HG02840 (cell line): ENCODE results near the gene ZMYND8.
"Not testable (repeated sequence)": the region's sequence is repeated elsewhere in the genome, so short reads cannot be mapped to it uniquely, and the experiment has no call there.

Source experiments
- ATAC-seq: cut with Tn5 transposase; IDR thresholded peaks from one replicate; pipeline ENCODE4 v1.9.1; 2021; ENCODE audit warnings: mild to moderate bottlenecking, moderate library complexity, moderate number of reproducible peaks; ENCODE audit not compliant: unreplicated experiment, low FRiP score

The ZMYND8 gene

GRCh38 chr20:47314647-47315338 lies 41.7 kb downstream of the ZMYND8 start:
- ATAC-seq: no peak

DNA sequence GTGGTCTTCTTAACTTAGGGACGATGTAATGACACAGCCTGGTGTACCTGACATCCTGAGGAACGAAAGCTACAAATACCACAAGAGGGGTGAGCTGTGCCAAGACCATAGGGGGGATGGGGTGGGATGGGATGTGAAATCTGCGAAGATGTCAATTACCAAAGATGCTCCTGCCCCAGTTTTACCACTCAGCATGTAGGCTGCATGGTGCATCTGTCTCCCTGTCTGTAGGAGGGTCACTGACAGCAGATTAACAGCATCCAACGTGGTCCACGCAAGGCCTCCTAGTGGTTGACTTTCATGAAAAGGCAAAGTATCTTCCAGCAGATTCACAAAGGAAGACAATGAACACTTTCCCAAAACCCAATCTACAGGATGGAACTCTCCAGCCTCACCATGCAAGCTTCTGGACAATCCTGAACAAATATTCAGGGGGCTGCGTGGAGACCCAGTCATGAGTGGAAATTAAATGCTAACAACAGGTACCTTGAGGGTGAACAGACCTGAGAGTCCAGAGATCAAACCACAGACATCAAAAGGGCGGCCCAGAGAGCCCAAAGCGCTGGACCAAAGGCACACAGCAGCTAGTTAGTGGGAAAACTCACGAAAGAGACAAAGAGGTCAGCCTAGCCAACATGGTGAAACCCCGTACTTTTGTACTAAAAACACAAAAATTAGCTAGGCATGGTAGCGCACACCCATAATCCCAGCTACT lies 44.4 kb downstream of the ZMYND8 start:
- ATAC-seq: no peak

DNA sequence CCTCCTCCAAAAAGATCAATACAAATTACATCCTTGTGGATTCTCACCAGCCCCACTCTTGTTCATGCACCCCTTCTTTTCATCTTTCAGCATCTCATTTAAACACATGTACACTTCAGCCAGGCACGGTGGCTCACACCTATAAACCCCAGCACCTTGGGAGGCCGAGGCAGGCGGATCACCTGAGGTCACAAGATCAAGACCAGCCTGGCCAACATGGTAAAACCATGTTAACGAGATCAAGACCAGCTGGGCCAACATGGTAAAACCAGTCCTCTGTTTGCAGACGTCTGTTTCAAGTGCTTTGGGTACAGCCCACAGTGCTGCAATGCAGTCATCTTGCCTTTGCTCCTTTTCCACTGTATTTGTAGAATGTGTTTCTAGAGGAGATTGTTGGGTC lies 45.3 kb downstream of the ZMYND8 start:
- no peak for ATAC-seq

DNA sequence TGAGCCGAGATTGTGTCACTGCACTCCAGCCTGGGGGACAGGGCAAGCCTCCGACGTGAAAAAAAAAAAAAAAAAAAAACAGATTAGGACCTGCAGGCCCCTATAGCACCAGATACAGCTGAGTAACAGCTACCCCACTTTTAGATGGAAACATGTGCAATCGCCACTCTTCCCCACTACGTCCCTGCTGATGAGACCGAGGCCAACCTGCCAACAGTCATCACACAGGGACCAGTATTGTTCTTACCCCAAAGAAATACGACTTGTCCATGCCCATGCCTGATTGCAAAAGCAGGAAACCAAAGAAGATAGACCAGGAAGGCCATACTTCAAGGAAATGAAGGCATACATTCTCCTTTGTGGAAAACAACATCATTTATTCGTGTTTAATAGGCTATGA lies 45.8 kb downstream of the ZMYND8 start:
- ATAC-seq: no peak

- ATAC-seq: no peak
Observed at GRCh38 chr20:47309806-47310426, 46.6 kb downstream of the ZMYND8 start.

DNA sequence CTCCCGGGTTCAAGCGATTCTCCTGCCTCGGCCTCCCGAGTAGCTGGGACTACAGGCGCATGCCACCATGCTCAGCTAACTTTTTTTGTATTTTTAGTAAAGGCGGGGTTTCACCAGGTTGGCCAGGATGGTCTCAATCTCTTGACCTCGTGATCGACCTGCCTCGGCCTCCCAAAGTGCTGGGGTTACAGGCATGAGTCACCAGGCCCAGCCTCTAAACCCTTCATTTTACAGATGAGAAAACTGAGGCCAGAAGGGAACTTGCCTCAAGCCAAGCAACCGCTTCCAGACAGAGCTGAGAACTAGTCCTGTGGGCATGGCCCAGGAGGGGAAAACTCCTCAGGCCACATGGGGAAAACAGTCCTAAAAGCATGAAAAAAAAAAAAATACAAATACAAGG lies 47.1 kb downstream of the ZMYND8 start:
- no peak for ATAC-seq

DNA sequence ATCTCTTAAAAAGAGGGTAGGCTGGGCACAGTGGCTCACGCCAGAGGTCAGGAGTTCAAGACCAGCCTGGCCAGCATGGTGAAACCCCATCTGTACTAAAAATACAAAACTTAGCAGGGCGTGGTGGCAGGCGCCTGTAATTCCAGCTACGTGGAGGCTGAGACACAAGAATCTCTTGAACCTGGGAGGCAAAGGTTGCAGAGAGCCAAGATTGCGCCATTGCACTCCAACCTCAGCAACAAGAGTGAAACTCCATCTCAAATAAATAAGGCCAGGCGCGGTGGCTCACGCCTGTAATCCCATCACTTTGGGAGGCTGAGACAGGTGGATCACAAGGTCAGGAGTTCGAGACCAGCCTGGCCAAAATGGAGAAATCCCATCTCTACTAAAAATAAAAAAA lies 48.9 kb downstream of the ZMYND8 start:
- ATAC-seq: not testable (repeated sequence)

DNA sequence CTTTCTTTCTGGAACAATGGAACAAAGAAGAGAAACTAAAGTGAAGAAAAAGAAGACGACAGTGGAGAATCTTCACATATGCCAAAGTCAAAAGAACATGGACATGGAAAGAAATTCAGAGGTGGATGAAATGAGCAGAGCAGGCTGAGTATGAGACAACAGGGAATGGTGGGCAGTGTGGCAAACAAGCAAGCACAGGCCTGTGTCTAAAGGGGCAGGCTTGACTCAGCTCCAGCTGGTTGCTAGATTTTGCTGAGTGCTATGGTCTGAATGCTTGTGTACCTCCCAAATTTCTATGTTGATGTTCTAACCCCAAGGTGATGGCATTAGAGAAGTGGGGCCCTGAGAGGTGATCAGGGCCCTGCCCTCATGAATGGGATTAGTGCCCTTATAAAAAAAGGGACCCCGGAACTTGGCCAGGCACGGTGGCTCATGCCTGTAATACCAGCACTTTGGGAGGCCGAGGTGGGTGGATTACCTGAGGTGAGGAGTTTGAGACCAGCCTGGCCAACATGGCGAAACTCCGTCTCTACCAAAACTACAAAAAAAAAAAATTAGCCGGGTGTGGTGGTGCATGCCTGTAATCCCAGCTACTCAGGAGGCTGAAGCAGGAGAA lies 49.6 kb downstream of the ZMYND8 start:
- ATAC-seq: no peak

- no peak for ATAC-seq
Observed at GRCh38 chr20:47306095-47306494, 50.4 kb downstream of the ZMYND8 start.

DNA sequence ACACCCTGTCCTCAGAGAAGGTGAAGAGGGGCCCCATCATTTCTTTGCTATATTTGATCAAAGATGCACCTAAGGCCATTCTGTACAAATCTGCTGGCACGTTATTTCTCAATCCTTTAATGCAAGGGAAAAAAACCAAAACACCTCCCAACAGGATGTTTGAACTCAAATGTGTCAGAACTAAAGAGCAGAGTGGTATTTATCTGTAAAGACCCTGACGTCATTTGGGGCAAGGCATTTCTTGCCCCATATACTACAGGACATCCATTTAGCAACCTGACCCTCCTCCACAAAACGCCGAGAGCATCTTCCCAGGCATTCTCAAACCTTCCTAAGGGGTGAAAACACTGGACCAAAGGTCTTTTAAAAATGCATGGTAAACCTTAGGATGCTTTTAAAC lies 50.8 kb downstream of the ZMYND8 start:
- no peak for ATAC-seq

GRCh38 chr20:47304287-47304686 lies 52.2 kb downstream of the ZMYND8 start:
- no peak for ATAC-seq

GRCh38 chr20:47303736-47304135 lies 52.8 kb downstream of the ZMYND8 start:
- no peak for ATAC-seq

DNA sequence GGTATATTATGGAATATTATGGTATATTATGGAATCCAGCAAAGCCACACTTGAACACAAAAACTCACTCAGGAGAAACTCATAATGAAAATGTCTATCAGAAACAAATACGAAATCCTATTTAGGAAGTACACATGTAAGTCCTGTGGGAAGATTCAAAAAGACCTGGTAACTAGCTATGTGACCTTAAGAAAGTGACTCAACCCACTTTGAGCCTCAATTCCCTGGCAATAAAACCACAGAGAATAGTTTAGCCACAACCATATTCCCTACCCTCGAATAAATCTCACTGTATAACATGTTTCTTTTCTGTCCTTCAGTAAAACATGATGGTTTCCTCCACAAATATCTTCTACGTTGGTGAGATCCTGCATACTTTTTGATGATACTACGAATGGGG lies 56.4 kb downstream of the ZMYND8 start:
- ATAC-seq: no peak

- ATAC-seq: no peak
Observed at GRCh38 chr20:47298624-47299023, 57.9 kb downstream of the ZMYND8 start.

DNA sequence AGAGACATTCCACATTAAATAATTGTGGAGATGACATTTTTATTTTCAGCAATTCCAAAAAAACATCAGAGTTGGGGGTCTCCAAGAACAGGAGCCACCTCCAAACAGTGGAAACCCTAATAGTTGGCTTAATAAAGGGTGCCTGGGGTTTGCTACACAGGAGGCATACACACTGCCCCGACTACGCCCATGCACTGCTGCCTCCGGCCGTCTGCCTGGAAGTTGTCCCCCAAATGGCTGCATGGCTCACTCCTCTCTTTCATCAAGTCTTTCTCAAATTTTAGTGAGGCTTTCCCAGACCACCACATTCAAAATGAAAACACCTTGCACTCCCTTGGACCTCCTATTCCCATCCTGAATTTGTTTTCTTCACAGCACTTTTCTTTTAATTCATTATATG lies 58.8 kb downstream of the ZMYND8 start:
- no peak for ATAC-seq

DNA sequence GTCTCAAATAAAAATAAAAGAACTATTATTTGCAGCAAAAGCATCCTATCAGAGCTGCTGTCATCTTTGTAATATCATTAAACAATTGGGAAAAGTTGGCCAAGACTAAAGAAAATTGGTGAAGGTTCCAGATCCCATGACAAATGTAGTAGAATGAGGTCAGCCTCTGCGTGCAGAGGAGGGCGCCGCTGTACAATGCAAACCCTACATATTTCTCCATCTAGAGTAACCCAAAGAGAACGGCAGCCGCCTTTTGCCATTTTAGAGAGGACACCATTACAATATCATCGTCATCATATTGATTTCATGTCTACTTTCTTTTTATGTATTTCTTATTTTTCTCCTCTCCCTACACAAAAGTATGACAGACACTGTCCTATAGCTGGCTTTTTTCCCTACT lies 59.5 kb downstream of the ZMYND8 start:
- no peak for ATAC-seq

DNA sequence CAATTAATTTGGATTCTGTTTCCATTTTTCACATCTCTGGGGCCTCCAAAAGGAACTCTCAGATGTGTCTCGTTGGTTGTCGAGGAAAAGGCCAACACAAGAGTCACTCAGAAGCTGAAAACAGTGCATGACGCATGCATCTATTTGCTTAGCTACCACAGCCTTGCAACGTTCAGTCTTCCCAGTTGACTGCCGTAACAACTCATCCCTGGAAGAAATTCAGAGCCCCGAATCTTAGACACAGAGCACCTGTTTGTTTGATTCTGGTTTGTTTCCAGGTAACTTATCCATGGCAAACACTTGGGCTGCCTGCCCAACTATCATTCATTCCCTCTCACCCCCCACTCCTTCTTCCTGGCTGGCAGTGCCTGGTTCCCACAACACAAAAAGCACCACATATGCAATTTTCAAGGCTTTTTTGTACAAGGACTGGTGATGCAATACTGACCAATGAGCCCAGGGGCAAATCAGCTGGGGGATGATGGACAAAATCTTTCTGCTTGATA lies 60.5 kb downstream of the ZMYND8 start:
- ATAC-seq: no peak

GRCh38 chr20:47295129-47295813 lies 61.2 kb downstream of the ZMYND8 start:
- ATAC-seq: no peak

GRCh38 chr20:47293631-47294030 lies 62.9 kb downstream of the ZMYND8 start:
- ATAC-seq: no peak

- no peak for ATAC-seq
Observed at GRCh38 chr20:47292581-47292980, 63.9 kb downstream of the ZMYND8 start.
